ENCODE measurements around the gene CAVIN4.

CAVIN4 gene, protein sequence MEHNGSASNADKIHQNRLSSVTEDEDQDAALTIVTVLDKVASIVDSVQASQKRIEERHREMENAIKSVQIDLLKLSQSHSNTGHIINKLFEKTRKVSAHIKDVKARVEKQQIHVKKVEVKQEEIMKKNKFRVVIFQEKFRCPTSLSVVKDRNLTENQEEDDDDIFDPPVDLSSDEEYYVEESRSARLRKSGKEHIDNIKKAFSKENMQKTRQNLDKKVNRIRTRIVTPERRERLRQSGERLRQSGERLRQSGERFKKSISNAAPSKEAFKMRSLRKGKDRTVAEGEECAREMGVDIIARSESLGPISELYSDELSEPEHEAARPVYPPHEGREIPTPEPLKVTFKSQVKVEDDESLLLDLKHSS

DNA sequence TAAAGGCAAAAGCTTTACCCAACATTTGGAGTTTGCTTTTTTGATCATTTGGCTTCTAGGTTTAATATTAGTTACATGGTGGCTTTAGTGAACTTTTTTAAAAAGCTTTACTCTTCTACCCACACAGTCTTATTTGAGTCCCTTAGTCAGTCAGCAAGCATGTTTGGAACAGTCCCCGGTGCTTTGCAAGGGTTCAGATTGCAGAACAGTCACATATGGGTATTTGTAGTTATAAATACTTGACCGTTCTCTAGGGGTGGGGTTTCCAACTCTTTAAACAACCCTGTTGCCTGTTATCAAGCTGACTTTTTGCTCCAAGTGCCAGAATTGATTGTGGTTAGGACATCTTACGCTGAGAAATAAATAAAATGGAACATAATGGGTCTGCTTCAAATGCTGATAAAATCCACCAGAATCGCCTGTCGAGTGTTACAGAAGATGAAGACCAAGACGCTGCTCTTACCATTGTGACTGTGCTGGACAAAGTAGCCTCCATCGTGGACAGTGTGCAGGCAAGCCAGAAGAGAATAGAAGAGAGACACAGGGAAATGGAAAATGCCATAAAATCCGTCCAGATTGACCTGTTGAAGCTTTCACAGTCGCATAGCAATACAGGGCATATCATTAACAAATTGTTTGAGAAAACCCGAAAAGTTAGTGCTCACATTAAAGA, at the start of gene CAVIN4:
Gene CAVIN4 (plus strand): TSS at position 304 of the 673 bp plus-strand sequence. CDS start 65 bp downstream, at position 369.
- in situ Hi-C loops (cut with MboI; ENCODE audit: low sequenced_read_pairs): loop anchor here (25.0 kb wide), 1 partner anchor 1391 kb away; no protein-coding TSS in a partner anchor

DNA sequence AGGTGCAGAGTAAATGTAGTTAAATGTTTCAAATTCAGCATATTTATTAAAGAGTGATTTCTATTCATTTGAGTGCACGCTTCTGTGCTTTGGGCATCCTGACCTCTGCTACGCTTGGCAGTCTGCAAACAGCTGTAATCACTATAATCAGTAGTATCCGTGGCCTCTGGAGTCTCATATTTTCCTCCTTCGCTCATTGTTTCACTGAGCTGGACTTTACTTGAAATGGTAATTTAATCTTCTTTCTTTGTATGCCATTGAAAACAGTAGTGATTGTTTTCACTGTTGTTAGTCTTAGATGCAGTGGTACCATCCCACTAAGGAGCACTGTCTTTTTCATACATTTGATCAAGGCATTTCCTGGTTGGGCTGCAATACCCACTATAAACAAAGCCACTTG, 43.5 kb upstream of the CAVIN4 start:
- in situ Hi-C loops (cut with MboI; ENCODE audit: low sequenced_read_pairs): no loop called here

DNA sequence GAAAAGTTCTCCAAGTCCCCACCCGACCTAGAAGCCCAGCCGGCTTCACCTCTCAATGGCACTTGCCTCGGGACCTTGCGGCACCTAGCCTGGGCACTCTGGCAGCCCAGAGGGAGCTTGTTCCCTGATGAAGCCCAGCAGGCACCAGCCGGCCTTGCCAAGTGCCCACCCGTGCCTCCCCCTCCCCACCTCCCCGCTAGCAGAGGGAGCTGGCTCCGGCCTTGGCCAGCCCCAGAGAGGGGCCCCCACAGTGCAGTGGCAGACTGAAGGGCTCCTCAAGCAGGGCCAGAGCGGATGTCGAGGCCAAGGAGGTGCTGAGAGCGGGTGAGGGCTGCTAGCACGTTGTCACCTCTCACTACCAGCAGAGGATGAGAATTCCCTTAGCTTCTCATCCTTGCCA, 37.6 kb upstream of the CAVIN4 start:
- in situ Hi-C loops (cut with MboI; ENCODE audit: low sequenced_read_pairs): no loop called here

DNA sequence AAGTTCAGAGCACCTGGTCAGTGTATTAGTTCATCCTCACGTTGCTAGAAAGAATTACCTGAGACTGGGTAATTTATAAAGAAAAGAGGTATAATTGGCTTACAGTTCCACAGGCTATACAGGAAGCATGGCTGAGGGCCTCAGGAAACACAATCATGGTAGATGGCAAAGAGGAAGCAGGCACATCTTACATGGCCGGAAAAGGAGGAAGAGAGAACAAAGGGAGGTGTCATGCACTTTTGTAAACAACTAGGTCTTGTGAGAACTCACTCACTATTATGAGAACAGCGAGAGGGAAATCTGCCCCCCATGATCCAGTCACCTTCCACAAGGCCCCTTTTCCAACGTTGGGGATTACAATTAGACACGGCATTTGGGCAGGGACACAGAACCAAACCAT, 28.8 kb upstream of the CAVIN4 start:
- in situ Hi-C loops (cut with MboI; ENCODE audit: low sequenced_read_pairs): no loop called here

DNA sequence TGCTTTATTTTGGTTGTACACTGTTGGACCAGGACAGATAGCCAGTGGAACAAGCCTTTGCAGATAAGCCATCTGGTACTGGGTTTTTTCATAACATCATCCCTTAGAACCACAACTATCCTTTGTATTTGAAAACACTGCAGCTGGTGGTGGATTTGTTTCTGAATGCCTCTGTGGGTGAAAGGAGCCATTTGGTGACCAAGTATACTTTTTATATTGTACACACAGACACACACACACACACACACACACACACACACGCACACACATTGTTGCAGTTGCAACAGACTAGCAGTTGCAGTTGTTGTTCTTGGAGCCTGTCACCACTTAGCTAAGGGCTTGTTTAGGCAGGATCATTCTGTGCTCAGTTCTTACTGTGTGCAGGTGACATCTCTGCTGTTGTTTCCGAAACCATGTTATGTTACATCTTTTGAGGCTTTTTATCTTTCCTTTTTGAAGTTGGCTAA, 22.9 kb upstream of the CAVIN4 start:
- in situ Hi-C loops (cut with MboI; ENCODE audit: low sequenced_read_pairs): no loop called here

DNA sequence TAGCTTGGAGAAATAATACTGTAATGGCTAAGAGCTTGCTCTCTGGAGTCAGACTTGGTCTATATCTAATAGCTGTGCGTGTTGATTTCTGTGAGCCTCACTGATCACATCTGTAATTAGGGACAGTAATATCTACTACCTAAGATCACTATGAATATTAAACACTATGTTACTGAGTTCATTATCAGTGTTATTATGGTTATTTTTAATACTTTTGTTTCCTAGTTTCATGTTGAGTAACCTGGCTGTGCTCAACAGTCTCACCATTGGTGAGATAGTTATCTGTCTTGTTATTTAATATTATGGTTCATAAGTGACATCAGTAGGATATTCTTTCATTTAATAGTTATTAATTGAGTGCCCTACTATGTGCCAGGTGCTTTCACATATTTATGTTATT, 22.4 kb upstream of the CAVIN4 start:
- in situ Hi-C loops (cut with MboI; ENCODE audit: low sequenced_read_pairs): no loop called here

DNA sequence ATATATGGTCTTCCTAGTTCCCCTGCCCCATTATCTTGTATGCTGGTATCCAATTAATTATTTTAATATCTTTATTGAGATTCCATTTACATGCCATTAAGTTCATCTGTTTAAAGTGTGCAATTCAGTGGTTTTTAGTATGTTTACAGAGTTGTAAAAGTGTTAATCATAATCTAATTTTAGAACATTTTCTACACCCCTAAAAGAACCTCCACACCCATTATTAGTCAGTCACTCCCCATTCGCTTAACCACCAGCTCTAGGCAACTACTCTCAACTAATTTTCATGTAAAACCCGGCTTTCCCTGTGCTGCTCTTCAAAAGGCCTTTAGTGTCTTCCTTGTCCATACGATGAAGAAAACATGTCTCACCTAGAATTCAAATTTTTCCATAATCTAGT, 20.8 kb upstream of the CAVIN4 start:
- in situ Hi-C loops (cut with MboI; ENCODE audit: low sequenced_read_pairs): no loop called here

DNA sequence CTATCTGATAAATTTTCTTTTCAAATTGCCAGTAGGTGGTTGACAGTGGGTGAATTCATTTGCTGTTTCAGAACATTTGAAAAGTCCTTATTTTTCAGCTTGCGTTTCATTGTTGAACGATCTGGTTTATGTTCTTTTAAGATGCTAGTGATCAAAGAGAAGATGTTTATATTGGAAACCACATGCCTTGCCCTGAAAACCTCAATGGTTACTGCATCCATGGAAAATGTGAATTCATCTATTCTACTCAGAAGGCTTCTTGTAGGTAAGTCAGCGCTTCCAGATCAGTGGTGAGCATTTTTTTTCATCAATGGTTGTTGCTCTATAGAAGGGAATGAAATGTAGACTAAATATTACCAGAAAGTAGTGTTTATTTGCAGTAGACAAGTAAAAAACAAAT, 16.6 kb upstream of the CAVIN4 start:
- in situ Hi-C loops (cut with MboI; ENCODE audit: low sequenced_read_pairs): no loop called here

DNA sequence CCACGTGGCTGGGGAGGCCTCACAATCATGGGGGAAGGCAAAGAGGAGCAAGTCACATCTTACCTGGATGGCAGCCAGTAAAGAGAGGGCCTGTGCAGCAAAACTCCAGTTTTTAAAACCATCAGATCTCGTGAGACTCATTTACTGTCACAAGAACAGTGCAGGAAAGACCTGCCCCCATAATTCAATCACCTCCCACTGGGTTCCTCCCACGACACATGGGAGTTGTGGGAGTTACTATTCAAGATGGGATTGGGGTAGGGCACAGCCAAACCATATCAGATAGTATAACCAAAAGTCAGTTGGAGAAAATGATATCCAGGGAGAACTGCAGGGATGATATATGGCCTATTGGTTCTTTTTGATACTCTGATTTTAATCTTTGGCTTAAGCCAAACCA, 10.0 kb upstream of the CAVIN4 start:
- in situ Hi-C loops (cut with MboI; ENCODE audit: low sequenced_read_pairs): no loop called here

DNA sequence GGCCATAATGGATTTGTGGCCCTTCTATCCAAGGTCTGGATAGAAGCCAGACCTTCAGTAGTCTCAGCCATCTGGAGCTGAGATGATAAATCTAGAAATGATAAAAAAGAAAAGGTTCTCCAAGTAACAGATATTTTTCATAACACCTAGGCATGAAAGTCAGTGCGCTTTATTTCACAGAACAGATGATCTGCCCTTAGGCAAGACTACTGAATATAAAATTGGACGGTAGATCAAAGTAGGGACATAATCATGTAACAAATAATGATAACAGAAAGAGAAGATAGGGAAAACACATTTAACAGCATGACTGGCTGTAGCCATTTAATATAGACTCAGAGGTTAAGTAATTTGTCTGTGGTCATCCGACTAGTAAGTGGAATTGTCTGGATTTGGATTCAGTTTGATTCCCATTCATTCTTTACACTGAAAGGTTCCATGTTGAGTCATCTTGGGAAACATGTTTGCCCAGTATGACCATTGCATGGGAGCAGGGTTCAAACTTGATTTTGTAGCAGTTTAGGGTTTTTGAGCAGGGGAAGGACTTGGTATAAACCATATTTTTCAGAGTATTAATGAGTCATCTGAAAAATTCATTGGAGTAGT, 4.1 kb upstream of the CAVIN4 start:
- in situ Hi-C loops (cut with MboI; ENCODE audit: low sequenced_read_pairs): no loop called here

DNA sequence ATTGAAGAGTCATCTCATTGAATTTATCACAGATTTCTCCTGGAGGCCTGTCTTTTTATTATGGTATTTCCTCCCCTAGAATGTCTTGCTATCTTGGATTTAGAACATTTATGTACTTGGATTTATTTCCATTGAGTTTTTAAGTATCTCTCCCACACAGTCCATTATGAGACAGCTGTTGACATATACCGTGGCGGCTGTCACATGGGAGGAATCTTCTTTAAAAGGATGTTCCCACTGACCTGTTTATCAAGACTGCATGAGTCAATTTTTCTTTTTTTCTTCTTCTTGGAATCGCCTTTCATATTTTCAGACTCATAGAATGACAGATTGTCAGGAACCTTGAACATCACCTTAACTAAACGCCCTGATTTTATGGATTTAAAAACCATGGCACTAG, 2.9 kb upstream of the CAVIN4 start:
- in situ Hi-C loops (cut with MboI; ENCODE audit: low sequenced_read_pairs): loop anchor here (25.0 kb wide), 1 partner anchor 1388 kb away; no protein-coding TSS in a partner anchor

DNA sequence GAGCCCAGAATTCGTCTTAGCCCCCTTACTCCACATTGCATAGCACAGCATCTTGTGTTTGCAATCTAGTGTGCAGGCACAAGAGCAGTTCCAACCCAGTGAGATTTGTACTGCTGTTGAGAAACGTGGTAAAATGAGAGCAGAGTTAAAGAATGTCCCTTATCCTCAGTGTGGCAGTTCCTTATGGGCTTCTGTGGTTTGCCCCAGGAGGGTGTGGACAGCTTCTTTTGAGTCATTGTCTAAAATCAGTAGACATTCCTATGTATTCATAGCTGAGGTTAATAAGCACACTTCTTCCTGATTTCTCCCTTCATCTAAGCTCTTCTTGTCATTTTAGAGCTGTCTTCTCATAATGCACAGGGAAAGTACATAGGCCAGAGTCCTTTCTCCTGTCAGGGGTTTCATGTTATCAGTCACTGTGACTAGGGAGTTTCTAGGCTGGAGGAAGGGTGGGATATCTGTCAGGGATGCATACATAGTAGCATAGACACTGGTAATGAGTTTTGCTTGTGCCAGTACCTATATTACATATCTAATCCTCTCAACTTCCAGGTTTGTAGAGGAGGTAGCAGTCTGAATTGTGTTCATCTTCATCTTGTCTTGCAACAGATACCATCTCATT, 2.0 kb upstream of the CAVIN4 start:
- in situ Hi-C loops (cut with MboI; ENCODE audit: low sequenced_read_pairs): loop anchor here (25.0 kb wide), 1 partner anchor 1389 kb away; no protein-coding TSS in a partner anchor

DNA sequence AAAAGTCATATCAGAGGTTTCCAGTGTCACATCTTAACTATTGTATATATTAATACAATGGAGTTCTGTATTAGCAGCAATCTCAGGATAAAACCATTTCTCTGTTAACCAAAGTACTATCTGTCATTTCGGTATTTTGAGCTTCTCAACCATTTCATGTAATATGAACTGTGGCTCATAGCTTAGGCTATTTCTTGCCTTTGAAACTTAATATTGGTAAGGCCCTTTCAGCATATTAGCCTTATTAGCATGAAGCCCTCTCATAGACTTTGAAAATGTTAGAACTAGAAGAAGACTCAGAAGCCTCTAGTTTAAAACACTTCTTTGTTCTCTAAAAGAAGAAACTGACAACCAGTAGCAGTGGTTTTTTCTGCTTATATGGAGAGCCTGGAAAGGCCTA, 731 bp downstream of the CAVIN4 start:
- in situ Hi-C loops (cut with MboI; ENCODE audit: low sequenced_read_pairs): loop anchor here (25.0 kb wide), 1 partner anchor 1391 kb away; no protein-coding TSS in a partner anchor

DNA sequence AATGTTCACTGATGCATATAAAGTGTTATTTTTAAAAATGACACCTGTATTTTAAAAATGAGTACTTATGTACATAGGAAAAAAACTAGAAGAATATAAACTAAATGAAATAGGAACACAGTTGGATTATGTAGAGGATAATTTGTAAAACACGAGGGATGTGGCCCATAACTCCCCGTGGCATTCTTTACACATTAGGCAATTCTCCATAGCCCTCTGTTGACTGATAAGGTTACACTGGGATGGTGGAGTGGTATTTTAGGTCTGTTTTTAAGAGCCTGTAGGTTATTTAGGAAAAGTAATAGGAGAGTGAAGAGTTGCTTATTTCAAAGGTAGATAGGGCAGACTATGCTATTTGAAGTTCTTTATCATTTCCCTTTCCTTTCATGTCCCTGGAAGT, 1.8 kb downstream of the CAVIN4 start:
- in situ Hi-C loops (cut with MboI; ENCODE audit: low sequenced_read_pairs): loop anchor here (25.0 kb wide), 1 partner anchor 1392 kb away; no protein-coding TSS in a partner anchor

DNA sequence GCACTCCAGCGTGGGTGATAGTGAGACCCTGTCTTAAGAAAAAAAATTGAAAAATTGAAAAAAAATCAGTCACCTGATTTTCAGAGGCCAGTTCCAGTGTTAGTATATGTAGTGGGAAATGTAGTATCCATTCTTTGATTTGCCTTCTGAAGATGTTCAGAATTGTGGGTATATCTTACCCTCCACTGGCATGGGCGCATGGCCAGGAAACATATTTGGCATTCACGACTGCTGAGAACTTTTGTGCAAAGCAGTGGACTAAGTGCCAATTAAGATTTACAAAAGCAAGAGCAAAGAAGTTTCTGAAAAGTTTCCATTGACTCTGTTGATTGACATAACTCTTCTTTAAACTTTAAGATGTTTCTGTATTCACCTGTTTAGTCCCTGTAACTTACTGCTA, 2.4 kb downstream of the CAVIN4 start:
- in situ Hi-C loops (cut with MboI; ENCODE audit: low sequenced_read_pairs): loop anchor here (25.0 kb wide), 1 partner anchor 1393 kb away; no protein-coding TSS in a partner anchor

DNA sequence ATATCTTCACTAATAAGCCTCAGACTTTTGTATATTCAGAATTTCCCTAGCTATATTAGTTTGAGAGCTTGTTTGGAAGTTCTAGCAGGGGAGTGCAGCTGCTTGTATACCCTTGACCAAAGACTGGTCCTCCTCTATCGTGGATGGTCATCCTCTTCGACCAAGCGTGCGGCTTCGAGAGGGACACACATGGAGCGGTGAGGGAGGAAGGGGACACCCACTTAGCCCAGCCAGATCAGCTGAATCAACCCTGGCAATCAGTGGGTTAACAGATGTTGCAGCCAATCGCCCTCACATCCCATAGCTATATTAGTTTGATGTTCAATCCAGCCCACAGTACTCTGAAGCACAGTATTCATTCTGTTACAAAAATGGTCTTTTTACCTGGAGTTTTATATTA, 3.2 kb downstream of the CAVIN4 start:
- in situ Hi-C loops (cut with MboI; ENCODE audit: low sequenced_read_pairs): loop anchor here (25.0 kb wide), 1 partner anchor 1394 kb away; no protein-coding TSS in a partner anchor

DNA sequence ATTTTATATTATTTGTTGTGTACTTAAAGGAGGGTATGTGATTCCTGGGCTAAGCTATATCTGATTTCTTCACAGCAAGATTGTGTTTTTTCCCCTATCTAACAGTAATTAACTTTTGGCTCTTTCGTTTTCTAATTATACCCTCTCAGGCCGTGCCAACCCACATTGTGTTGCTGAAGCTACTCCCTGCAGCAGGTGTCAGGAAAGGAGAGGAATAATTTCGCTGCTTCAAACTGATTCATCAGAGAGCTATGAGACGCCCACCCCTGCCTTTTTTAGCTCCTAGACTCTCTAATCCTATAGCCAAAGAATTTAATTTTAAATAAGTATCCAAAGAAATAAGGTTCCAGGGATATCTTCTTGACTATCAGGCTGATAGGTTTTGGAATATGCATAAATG, 3.8 kb downstream of the CAVIN4 start:
- in situ Hi-C loops (cut with MboI; ENCODE audit: low sequenced_read_pairs): loop anchor here (25.0 kb wide), 1 partner anchor 1394 kb away; no protein-coding TSS in a partner anchor

DNA sequence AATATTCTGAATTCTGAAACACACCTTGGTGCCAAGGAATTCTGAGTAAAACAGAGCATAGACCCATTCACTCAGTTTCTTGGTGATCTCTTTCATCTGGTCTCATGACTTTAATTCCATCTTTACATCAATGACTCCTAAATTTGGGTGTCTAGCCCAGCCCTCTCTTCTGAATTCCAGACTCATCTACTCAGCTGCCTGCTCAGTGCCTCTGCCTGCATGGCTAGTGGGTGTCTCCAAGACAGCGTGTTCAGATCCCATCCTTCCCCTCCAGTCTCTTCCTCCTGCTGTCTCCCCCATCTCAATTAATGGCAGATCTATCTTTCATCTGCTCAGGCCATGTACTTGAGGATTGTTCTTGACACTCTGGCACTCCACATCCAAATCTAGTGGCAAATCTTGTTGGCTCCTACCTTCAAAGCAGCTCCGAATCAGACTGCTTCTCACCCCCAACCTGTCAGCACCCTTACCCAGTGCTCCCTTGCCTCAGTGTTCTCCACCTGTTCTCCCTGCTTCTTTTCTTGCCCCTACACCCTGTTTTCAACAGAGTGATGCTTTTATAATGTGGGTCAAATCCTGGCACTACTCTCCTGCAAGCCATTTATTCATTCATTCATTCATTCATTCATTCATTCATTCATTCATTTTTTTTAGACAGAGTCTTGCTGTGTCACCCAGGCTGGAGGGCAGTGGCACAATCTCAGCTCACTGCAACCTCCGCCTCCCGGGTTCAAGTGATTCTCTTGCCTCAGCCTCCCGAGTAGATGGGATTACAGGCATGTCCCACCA, 5.3 kb downstream of the CAVIN4 start:
- in situ Hi-C loops (cut with MboI; ENCODE audit: low sequenced_read_pairs): loop anchor here (25.0 kb wide), 1 partner anchor 1396 kb away; no protein-coding TSS in a partner anchor

DNA sequence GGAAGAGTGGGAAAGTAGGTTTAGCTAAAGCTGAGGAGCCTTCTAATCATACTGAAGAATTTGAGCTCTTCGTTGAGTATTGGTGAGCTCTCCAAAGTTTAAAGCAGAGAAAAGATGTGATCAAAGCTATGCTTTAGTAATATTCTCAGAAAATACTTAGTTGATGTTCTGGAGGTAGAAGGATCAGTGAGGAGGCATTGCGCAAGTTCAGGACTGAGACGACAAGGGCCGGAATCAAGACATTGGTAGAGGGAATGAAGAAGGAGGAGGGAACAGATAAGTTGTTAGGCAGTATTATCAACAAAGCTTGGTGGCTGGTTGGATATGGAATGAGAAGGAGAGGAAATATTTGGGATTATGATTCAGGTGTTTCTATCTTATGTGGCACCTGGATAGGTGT, 7.1 kb downstream of the CAVIN4 start:
- in situ Hi-C loops (cut with MboI; ENCODE audit: low sequenced_read_pairs): loop anchor here (25.0 kb wide), 1 partner anchor 1398 kb away; no protein-coding TSS in a partner anchor

DNA sequence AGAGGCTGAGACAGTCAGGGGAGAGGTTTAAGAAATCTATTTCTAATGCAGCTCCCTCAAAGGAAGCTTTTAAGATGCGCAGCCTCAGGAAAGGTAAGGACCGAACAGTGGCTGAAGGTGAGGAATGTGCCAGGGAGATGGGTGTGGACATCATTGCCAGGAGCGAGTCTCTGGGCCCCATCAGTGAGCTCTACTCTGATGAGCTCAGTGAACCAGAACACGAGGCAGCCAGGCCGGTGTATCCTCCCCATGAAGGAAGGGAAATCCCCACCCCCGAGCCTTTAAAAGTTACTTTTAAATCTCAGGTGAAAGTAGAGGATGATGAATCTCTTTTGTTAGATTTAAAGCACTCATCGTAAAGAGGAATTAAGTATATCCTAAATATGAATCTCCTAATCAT, 8.2 kb downstream of the CAVIN4 start:
- in situ Hi-C loops (cut with MboI; ENCODE audit: low sequenced_read_pairs): loop anchor here (25.0 kb wide), 1 partner anchor 1399 kb away; no protein-coding TSS in a partner anchor

Measured in HL-60/S4 (cell line).